GM20431 (cell line): ENCODE data around the gene TRIM9.

Source experiments
- in situ Hi-C: fragments of 300-500 bp; cut with MseI, MboI; formaldehyde crosslinking; loops from one replicate; pipeline ENCODE4 v1.15.0; 2020; ENCODE audit warnings: low sequenced_read_pairs; ENCODE audit not compliant: unreplicated experiment

The TRIM9 gene

GRCh38 chr14:51067295-51067694, 27.6 kb downstream of the TRIM9 start:
- in situ Hi-C loops: no loop called here

- in situ Hi-C loops: no loop called here
Measured at GRCh38 chr14:51066576-51066975, 28.3 kb downstream of the TRIM9 start.

- in situ Hi-C loops: no loop called here
Measured at GRCh38 chr14:51059032-51059431, 35.9 kb downstream of the TRIM9 start.

- in situ Hi-C loops: no loop called here
Measured at GRCh38 chr14:51058382-51058781, 36.5 kb downstream of the TRIM9 start.

- in situ Hi-C loops: no loop called here
Measured at GRCh38 chr14:51056421-51056820, 38.5 kb downstream of the TRIM9 start.

- in situ Hi-C loops: no loop called here
Measured at GRCh38 chr14:51053157-51053556, 41.7 kb downstream of the TRIM9 start.

GRCh38 chr14:51044961-51045360, 49.9 kb downstream of the TRIM9 start:
- in situ Hi-C loops: no loop called here

GRCh38 chr14:51041883-51042282, 53.0 kb downstream of the TRIM9 start:
- in situ Hi-C loops: no loop called here

- in situ Hi-C loops: no loop called here
Measured at GRCh38 chr14:51041108-51041531, 53.8 kb downstream of the TRIM9 start.

- in situ Hi-C loops: no loop called here
Measured at GRCh38 chr14:51039252-51039651, 55.7 kb downstream of the TRIM9 start.

GRCh38 chr14:51035611-51036192, 59.2 kb downstream of the TRIM9 start:
- in situ Hi-C loops: no loop called here

GRCh38 chr14:51028851-51029754, 65.8 kb downstream of the TRIM9 start:
- in situ Hi-C loops: no loop called here

GRCh38 chr14:51028361-51028760, 66.5 kb downstream of the TRIM9 start:
- in situ Hi-C loops: no loop called here

GRCh38 chr14:51024377-51024776, 70.5 kb downstream of the TRIM9 start:
- in situ Hi-C loops: no loop called here

GRCh38 chr14:51023964-51024363, 70.9 kb downstream of the TRIM9 start:
- in situ Hi-C loops: no loop called here

- in situ Hi-C loops: no loop called here
Measured at GRCh38 chr14:51022769-51023168, 72.1 kb downstream of the TRIM9 start.

- in situ Hi-C loops: no loop called here
Measured at GRCh38 chr14:51020024-51020710, 74.7 kb downstream of the TRIM9 start.

GRCh38 chr14:51019089-51019488, 75.8 kb downstream of the TRIM9 start:
- in situ Hi-C loops: no loop called here

GRCh38 chr14:51018521-51018920, 76.4 kb downstream of the TRIM9 start:
- in situ Hi-C loops: no loop called here

GRCh38 chr14:51014625-51015024, 80.3 kb downstream of the TRIM9 start:
- in situ Hi-C loops: no loop called here

GRCh38 chr14:51014086-51014485, 80.8 kb downstream of the TRIM9 start:
- in situ Hi-C loops: no loop called here
